Gastrocnemius medialis (tissue), 4 donors: Measurements from ENCODE around the gene ADARB1. TPM values are rescaled to one million over a fixed set of nuclear protein-coding genes. Genes with fewer than 3 reads are reported as not detected.

Experiments used
- ATAC-seq, 2 donors: fragments of 150-250 bp; one replicate each; pipeline ENCODE4 v1.9.1; 2016
- DNase-seq, 2 donors: peaks; one replicate each; pipeline ENCODE4 v3.0.0-alpha.2; 2019
- H3K27ac ChIP-seq, 4 donors: fragments of 200-600 bp; sonication (generic); 1 replicate in 1 of 4; 2 replicates in 3 of 4; pipeline ENCODE4 v1.5.1; 2016 to 2018; ENCODE audit warnings: mild to moderate bottlenecking in 2 of 4, moderate library complexity in 1 of 4
- H3K27me3 ChIP-seq, 3 donors: fragments of 200-600 bp; sonication (generic) in 2 of 3; 1 replicate in 1 of 3; 2 replicates in 2 of 3; pipeline versions ENCODE4 v1.5.1 to v1.6.0; 2016 to 2019; ENCODE audit warnings: mild to moderate bottlenecking in 1 of 3, moderate library complexity in 1 of 3
- H3K36me3 ChIP-seq, 2 donors: fragments of 200-600 bp; sonication (generic) in 1 of 2; one replicate each; pipeline ENCODE4 v1.5.1; 2017 to 2018
- H3K4me1 ChIP-seq, 2 donors: fragments of 200-600 bp; sonication (generic) in 1 of 2; one replicate each; pipeline ENCODE4 v1.5.1; 2016 to 2017; ENCODE audit warnings: mild to moderate bottlenecking in 2 of 2
- H3K4me3 ChIP-seq, 4 donors: fragments of 200-600 bp; sonication (generic) in 3 of 4; 1 replicate in 1 of 4; 2 replicates in 3 of 4; pipeline ENCODE4 v1.5.1; 2016 to 2019; ENCODE audit warnings: mild to moderate bottlenecking in 2 of 4
- H3K9me3 ChIP-seq, 3 donors: fragments of 200-600 bp; sonication (generic) in 2 of 3; 1 replicate in 1 of 3; 2 replicates in 2 of 3; pipeline ENCODE4 v1.5.1; 2016 to 2019
- POLR2A ChIP-seq, 2 donors: fragments of 450-650 bp; IDR thresholded peaks; one replicate each; pipeline ENCODE4 v1.6.1; 2017; ENCODE audit warnings: antibody characterized with exemption in 2 of 2, mild to moderate bottlenecking in 2 of 2, moderate library complexity in 2 of 2
- in situ Hi-C, 4 donors: fragments of 200-750 bp; cut with MboI; loops; one replicate each; pipeline versions ENCODE4 v1.15.0 to v1.8.0; 2017; ENCODE audit warnings: low sequenced_read_pairs in 4 of 4
- intact Hi-C: fragments of 100-400 bp; cut with DNase I; formaldehyde crosslinking; loops from one replicate; pipeline ENCODE4 v1.15.1; 2023; ENCODE audit warnings: low total_unique reads
- total RNA-seq, 4 donors: library from RNA; depleted of rRNA; stranded (reverse); fragments of >200 nt; gene quantifications; one replicate each; pipeline versions ENCODE4 v1.1.0 to v1.2.3, GENCODE V29; 2016
- TF ChIP-seq, protein P1 (sequence below), 5 experiments: fragments of 450-650 bp in 3 of 5; fragments of 200-600 bp in 2 of 5; sonication (generic) in 2 of 5; IDR thresholded peaks in 4 of 5; conservative IDR thresholded peaks in 1 of 5; 1 replicate in 4 of 5; 2 replicates in 1 of 5; pipeline ENCODE4 v1.5.1; 2016 to 2019; ENCODE audit warnings: antibody characterized with exemption in 5 of 5, mild to moderate bottlenecking in 3 of 5, moderate library complexity in 3 of 5

Gene ADARB1
- total RNA-seq, 4 donors from 2014 or later, result 5.9 to 11.5 (median 6.9) TPM

DNA sequence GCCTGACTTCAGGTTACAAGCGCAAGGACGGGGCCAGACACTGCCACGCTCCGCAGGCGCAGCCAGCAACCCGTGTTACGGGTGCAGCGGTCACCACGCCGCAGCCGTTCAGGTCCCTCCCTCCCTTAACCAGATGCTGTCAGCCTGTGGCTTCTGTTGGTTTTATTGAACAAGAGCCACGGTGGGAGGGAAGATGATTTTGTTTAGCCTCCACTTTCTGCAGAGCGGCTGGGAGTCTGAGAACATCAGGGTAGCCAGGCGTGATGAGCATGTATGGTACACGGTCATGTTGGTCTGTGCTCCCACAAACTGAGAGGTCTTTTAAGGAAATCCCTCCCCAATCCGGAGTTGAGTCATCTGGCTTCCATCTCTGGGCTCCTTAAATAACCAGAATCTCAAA lies 18.5 kb upstream of the ADARB1 start:
- Histone ChIP-seq H3K4me3 (no peak overlapping the region), H3K4me1 (peaks cover 15 to 25% of the 10 kb centered on the region in 2 donors), H3K36me3 (no peaks in the 10 kb centered on the region), H3K9me3 (no peaks in the 10 kb centered on the region), H3K27me3 (no peaks in the 10 kb centered on the region), H3K27ac (peak overlapping the region in 1 of 4 donors; percentile 39)
- DNase-seq, result peak in 1 of 2 donors; percentile 15
- intact Hi-C loops, result no loop called here
- ATAC-seq, result no peak
- no peak for TF ChIP-seq POLR2A (IDR thresholded peaks at IDR 0.05)
- TF ChIP-seq, protein P1, sequence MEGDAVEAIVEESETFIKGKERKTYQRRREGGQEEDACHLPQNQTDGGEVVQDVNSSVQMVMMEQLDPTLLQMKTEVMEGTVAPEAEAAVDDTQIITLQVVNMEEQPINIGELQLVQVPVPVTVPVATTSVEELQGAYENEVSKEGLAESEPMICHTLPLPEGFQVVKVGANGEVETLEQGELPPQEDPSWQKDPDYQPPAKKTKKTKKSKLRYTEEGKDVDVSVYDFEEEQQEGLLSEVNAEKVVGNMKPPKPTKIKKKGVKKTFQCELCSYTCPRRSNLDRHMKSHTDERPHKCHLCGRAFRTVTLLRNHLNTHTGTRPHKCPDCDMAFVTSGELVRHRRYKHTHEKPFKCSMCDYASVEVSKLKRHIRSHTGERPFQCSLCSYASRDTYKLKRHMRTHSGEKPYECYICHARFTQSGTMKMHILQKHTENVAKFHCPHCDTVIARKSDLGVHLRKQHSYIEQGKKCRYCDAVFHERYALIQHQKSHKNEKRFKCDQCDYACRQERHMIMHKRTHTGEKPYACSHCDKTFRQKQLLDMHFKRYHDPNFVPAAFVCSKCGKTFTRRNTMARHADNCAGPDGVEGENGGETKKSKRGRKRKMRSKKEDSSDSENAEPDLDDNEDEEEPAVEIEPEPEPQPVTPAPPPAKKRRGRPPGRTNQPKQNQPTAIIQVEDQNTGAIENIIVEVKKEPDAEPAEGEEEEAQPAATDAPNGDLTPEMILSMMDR (IDR thresholded peaks at IDR 0.05 in 4 of 5, conservative IDR thresholded peaks at IDR 0.05 in 1 of 5), result no peak
- in situ Hi-C loops, result loop anchor here in 1 of 4 donors (10.0 kb wide), 1 partner anchor 69 kb away; no protein-coding TSS in a partner anchor

DNA sequence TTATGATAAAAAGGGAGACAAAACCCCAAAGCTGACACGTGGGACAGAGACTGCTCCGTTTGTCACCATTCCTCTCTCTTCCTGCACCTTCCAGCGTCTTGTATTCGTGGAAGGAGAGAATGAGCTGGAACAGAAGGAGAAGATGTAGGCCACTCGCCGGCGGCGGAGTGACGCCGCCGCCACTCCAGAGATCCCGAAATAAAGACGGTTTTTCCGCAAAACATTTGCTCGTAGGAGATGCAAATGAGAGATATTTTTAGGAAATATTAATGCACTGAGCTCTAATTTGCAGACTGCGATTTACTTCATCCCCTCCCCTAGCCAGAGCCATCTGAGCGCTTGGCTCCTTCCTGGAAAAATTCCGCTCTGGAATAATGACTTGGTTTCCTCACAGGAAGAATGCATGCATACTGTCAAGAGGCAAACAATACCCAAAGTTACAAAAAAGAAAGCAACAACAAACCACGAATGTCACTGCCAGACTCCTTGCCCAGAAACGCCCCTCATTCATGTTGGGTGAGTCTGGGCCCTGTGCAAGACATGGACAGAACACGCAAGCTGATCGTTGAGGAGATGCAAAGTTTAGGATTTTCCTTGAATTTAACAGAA lies 18.0 kb upstream of the ADARB1 start:
- H3K4me3 ChIP-seq, result no peak overlapping the region
- H3K36me3 ChIP-seq, result no peaks in the 10 kb centered on the region
- peak overlapping the region in 1 of 4 donors; percentile 39 for H3K27ac ChIP-seq
- no peaks in the 10 kb centered on the region for H3K9me3 ChIP-seq
- H3K4me1 ChIP-seq, result peaks cover 10 to 19% of the 10 kb centered on the region in 2 donors
- DNase-seq (no peak), ATAC-seq (no peak)
- intact Hi-C loops, result no loop called here
- TF ChIP-seq POLR2A (IDR thresholded peaks at IDR 0.05), result no peak
- TF ChIP-seq, protein P1 (IDR thresholded peaks at IDR 0.05 in 4 of 5, conservative IDR thresholded peaks at IDR 0.05 in 1 of 5), result no peak
- no peaks in the 10 kb centered on the region for H3K27me3 ChIP-seq
- in situ Hi-C loops, result loop anchor here in 1 of 4 donors (10.0 kb wide), 1 partner anchor 68 kb away; no protein-coding TSS in a partner anchor

DNA sequence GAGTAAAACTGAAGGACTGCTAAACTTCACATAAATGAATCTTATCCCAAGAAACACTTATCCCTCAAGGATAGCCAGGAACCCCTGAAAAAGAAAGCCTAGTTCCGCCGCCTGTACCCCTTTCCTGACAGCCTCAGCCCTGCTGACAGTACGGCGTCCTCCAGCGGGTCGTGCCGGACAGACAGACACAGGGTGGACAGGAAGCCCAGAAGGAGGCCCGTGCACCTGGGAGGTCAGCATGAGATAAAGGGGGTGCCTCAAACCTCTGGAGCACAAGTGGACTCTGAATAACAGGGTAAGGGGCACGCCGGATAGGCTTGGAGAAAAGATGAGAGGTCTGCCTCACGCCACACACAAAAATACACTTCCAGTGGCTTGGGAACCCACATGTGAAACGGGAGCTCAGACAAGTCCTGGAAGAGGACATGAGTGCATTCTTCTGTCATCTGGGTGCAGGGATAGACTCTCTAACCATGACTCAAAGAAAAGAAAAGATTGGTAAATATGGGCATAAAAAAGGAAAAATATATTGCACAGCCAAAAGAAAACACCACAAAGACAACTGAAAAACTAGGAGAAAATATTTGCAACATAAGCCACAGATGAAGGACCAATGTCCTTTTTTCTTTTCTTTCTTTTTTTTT lies 17.3 kb upstream of the ADARB1 start:
- Histone ChIP-seq H3K27me3 (no peaks in the 10 kb centered on the region), H3K9me3 (no peaks in the 10 kb centered on the region), H3K4me1 (peaks cover 3 to 15% of the 10 kb centered on the region in 2 donors), H3K36me3 (no peaks in the 10 kb centered on the region), H3K4me3 (no peak overlapping the region), H3K27ac (no peak overlapping the region)
- DNase-seq (peak in 1 of 2 donors; percentile 9), ATAC-seq (no peak)
- intact Hi-C loops, result no loop called here
- in situ Hi-C loops, result loop anchor here in 1 of 4 donors (10.0 kb wide), 1 partner anchor 68 kb away; no protein-coding TSS in a partner anchor
- TF ChIP-seq, protein P1 (IDR thresholded peaks at IDR 0.05 in 4 of 5, conservative IDR thresholded peaks at IDR 0.05 in 1 of 5), result no peak
- no peak for TF ChIP-seq POLR2A (IDR thresholded peaks at IDR 0.05)

DNA sequence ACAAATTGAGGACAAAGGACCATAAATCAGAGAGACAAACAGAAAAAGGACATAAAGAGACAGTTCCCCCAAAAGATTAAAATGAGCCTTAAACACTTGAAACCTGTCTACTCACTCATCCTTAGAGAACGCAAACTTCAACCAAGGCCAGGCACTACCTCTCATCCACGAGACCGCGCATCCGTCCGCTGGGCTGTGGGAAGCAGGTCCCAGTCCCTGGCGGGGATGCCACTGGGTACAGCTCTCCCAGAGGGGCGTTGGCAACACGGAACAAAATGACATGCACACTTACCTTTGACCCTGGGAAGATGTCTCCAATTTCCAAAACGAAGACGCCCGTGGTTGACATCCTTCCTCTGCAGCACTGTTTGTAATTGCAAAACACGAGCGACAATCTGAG lies 16.5 kb upstream of the ADARB1 start:
- no peaks in the 10 kb centered on the region for H3K9me3 ChIP-seq
- H3K4me1 ChIP-seq, result peaks cover 3 to 10% of the 10 kb centered on the region in 2 donors
- TF ChIP-seq POLR2A (IDR thresholded peaks at IDR 0.05), result no peak
- TF ChIP-seq, protein P1 (IDR thresholded peaks at IDR 0.05 in 4 of 5, conservative IDR thresholded peaks at IDR 0.05 in 1 of 5), result no peak
- no peak overlapping the region for H3K4me3 ChIP-seq
- no peak overlapping the region for H3K27ac ChIP-seq
- DNase-seq (no peak), ATAC-seq (no peak)
- intact Hi-C loops (no loop called here), in situ Hi-C loops (loop anchor here in 1 of 4 donors (10.0 kb wide), 1 partner anchor 67 kb away; no protein-coding TSS in a partner anchor)
- no peaks in the 10 kb centered on the region for H3K36me3 ChIP-seq
- H3K27me3 ChIP-seq, result no peaks in the 10 kb centered on the region
